HepG2 (cell line): ENCODE results near the gene ARCN1. TPM values are rescaled to one million over a fixed set of nuclear protein-coding genes. Genes with fewer than 3 reads are reported as not detected.
A peak's percentile ranks its signal among the peaks of the same experiment; 100 is the strongest.

Source experiments
- BRD4 ChIP-seq: sonication (generic); formaldehyde crosslinking; IDR thresholded peaks from 2 replicates; pipeline ENCODE4 v1.4.0; 2020; ENCODE audit warnings: missing genetic modification reagents
- CSRNP1 ChIP-seq: sonication (generic); formaldehyde crosslinking; IDR thresholded peaks from 2 replicates; pipeline ENCODE4 v1.8.1; 2023; ENCODE audit warnings: mild to moderate bottlenecking, missing genetic modification reagents
- ELF4 ChIP-seq: sonication (generic); formaldehyde crosslinking; IDR thresholded peaks from 2 replicates; pipeline ENCODE4 v1.5.0; 2020; ENCODE audit warnings: missing genetic modification reagents, mild to moderate bottlenecking, moderate library complexity, borderline replicate concordance
- KLF11 ChIP-seq: IDR thresholded peaks from 2 replicates; pipeline ENCODE4 v1.6.1; 2016; ENCODE audit warnings: missing compliant biosample characterization
- KLF12 ChIP-seq: sonication (generic); formaldehyde crosslinking; IDR thresholded peaks from 2 replicates; pipeline ENCODE4 v1.4.0; 2020; ENCODE audit warnings: missing genetic modification reagents, borderline replicate concordance
- MTA3 ChIP-seq: sonication (generic); formaldehyde crosslinking; IDR thresholded peaks from 2 replicates; pipeline ENCODE4 v1.4.0; 2020; ENCODE audit warnings: missing genetic modification reagents
- NBN ChIP-seq: fragments of 450-650 bp; conservative IDR thresholded peaks from 2 replicates; pipeline ENCODE4 v1.6.1; 2017
- PHF21A ChIP-seq: sonication (generic); formaldehyde crosslinking; IDR thresholded peaks from 2 replicates; pipeline ENCODE4 v1.5.0; 2020; ENCODE audit warnings: mild to moderate bottlenecking, missing genetic modification reagents
- RFXANK ChIP-seq: IDR thresholded peaks from 2 replicates; pipeline ENCODE4 v1.6.1; 2016
- SRSF1 ChIP-seq: fragments of 200-400 bp; formaldehyde crosslinking; optimal IDR thresholded peaks from 2 replicates; pipeline ENCODE3; 2017; ENCODE audit warnings: mild to moderate bottlenecking, low read depth, low read length, moderate library complexity
- TAF1 ChIP-seq: sonication (generic); formaldehyde crosslinking; IDR thresholded peaks from 2 replicates; pipeline ENCODE4 v1.4.0; 2020; ENCODE audit warnings: missing genetic modification reagents
- THAP11 ChIP-seq: IDR thresholded peaks from 2 replicates; pipeline ENCODE4 v1.6.1; 2016; ENCODE audit warnings: missing biosample characterization, missing genetic modification reagents
- TOE1 ChIP-seq: sonication (generic); formaldehyde crosslinking; IDR thresholded peaks from 2 replicates; pipeline ENCODE4 v1.4.0; 2020; ENCODE audit warnings: mild to moderate bottlenecking, missing genetic modification reagents
- YEATS4 ChIP-seq: sonication (generic); formaldehyde crosslinking; IDR thresholded peaks from 2 replicates; pipeline ENCODE4 v1.4.0; 2020; ENCODE audit warnings: missing genetic modification reagents, borderline replicate concordance
- ZBTB33 ChIP-seq: sonication (generic); formaldehyde crosslinking; IDR thresholded peaks from 2 replicates; pipeline ENCODE4 v1.4.0; 2020; ENCODE audit warnings: missing genetic modification reagents
- ZIK1 ChIP-seq: sonication (generic); formaldehyde crosslinking; IDR thresholded peaks from 2 replicates; pipeline ENCODE4 v1.5.0; 2020; ENCODE audit warnings: mild to moderate bottlenecking, low read depth, missing genetic modification reagents, borderline replicate concordance
- ZMAT5 ChIP-seq: sonication (generic); formaldehyde crosslinking; IDR thresholded peaks from 2 replicates; pipeline ENCODE4 v1.5.0; 2020; ENCODE audit warnings: mild to moderate bottlenecking, low read depth, missing genetic modification reagents, borderline replicate concordance
- ZNF296 ChIP-seq: sonication (generic); formaldehyde crosslinking; conservative IDR thresholded peaks from 2 replicates; pipeline ENCODE4 v1.5.0; 2020; ENCODE audit warnings: mild to moderate bottlenecking, missing genetic modification reagents
- ZNF382 ChIP-seq: sonication (generic); formaldehyde crosslinking; IDR thresholded peaks from 2 replicates; pipeline ENCODE4 v1.5.0; 2020; ENCODE audit warnings: missing genetic modification reagents, mild to moderate bottlenecking, borderline replicate concordance
- ZNF414 ChIP-seq: sonication (generic); formaldehyde crosslinking; IDR thresholded peaks from 2 replicates; pipeline ENCODE4 v1.5.0; 2020; ENCODE audit warnings: missing genetic modification reagents
- ZNF773 ChIP-seq: sonication (generic); formaldehyde crosslinking; IDR thresholded peaks from 2 replicates; pipeline ENCODE4 v1.4.0; 2020; ENCODE audit warnings: missing genetic modification reagents, borderline replicate concordance
- ZXDC ChIP-seq: sonication (generic); formaldehyde crosslinking; IDR thresholded peaks from 2 replicates; pipeline ENCODE4 v1.5.0; 2020; ENCODE audit warnings: mild to moderate bottlenecking, missing genetic modification reagents
- polyA plus RNA-seq, 8 experiments: library from polyadenylated mRNA; depleted of rRNA in 3 of 8; stranded (reverse) in 7 of 8; unstranded in 1 of 8; fragments of >200 nt; fragmentation: Illumina TruSeq in 4 of 8; extraction: Trizol in 4 of 8; gene quantifications; 2 replicates each; pipeline versions ENCODE4 v1.2.1 to v1.2.3, GENCODE V29; 2011 to 2016; ENCODE audit warnings: low read depth in 4 of 8, missing spikeins in 1 of 8, mixed read lengths in 1 of 8; ENCODE audit not compliant: insufficient read depth in 1 of 8
- total RNA-seq, 5 experiments: library from RNA; depleted of rRNA; stranded (reverse); fragments of >200 nt; fragmentation: Illumina TruSeq; extraction: Trizol; gene quantifications; 2 replicates each; pipeline ENCODE4 v1.2.3, GENCODE V29; 2016; ENCODE audit warnings: low read depth in 1 of 5

ARCN1 gene
- total and polyA plus RNA-seq, 2 of the 13 experiments (the other 11 are each of a cell fraction or from before 2014, with no cell fraction given), result 148 to 200 TPM

- 0 out of 2 replicates have a peak, but pooled peaks have one; percentile 9 for TF ChIP-seq ZXDC (CRISPR knock-in tag)
- no peak for TF ChIP-seq RFXANK (CRISPR knock-in tag)
- no peak for TF ChIP-seq ZNF382 (CRISPR knock-in tag)
- peak; percentile 80 for TF ChIP-seq YEATS4 (CRISPR knock-in tag)
- no peak for TF ChIP-seq ZMAT5 (CRISPR knock-in tag)
- TF ChIP-seq NBN, result no peak
- peak; percentile 63; the same call in 1 of the 2 replicates for TF ChIP-seq ZIK1 (CRISPR knock-in tag)
- peak; percentile 40; the same call in 1 of the 2 replicates for TF ChIP-seq PHF21A (CRISPR knock-in tag)
- peak; percentile 42; the same call in 1 of the 2 replicates for TF ChIP-seq BRD4 (CRISPR knock-in tag)
- TF ChIP-seq ZBTB33 (CRISPR knock-in tag), result no peak
- no peak for TF ChIP-seq ELF4 (CRISPR knock-in tag)
- peak; percentile 89; the same call in 1 of the 2 replicates for TF ChIP-seq ZNF773 (CRISPR knock-in tag)
- TF ChIP-seq CSRNP1 (CRISPR knock-in tag), result peak; percentile 76; the same call in 1 of the 2 replicates
- TF ChIP-seq TOE1, result no peak
- no peak for TF ChIP-seq MTA3
- no peak for TF ChIP-seq KLF11 (CRISPR knock-in tag)
- TF ChIP-seq ZNF414, result no peak
- TF ChIP-seq TAF1 (CRISPR knock-in tag), result peak; percentile 55; the same call in 1 of the 2 replicates
- TF ChIP-seq THAP11 (CRISPR knock-in tag), result peak; percentile 78
- no peak for TF ChIP-seq KLF12
- no peak; the same call in 1 of the 2 replicates for TF ChIP-seq ZNF296 (CRISPR knock-in tag)
- TF ChIP-seq SRSF1, result peak; percentile 11
Measured at GRCh38 chr11:118530683-118531596, 41.3 kb upstream of the ARCN1 start, which contains the start of gene TMEM25 (continued).
